ENCODE measurements around the gene SNAP91. TPM values are rescaled to one million over a fixed set of nuclear protein-coding genes. Genes with fewer than 3 reads are reported as not detected.
"Not testable (repeated sequence)": the region's sequence is repeated elsewhere in the genome, so short reads cannot be mapped to it uniquely, and the experiment has no call there.

Gene SNAP91
- total and polyA plus RNA-seq, 2 donors from 2014 or later, result 0.82 TPM; not detected in 1

- FAIRE-seq, result no peak
- Histone ChIP-seq H3K9ac (ENCODE audit: low read length in 3 of 3) (no peak overlapping the region), H3K9me3 (ENCODE audit: control insufficient read depth in 2 of 3, insufficient read depth in 1 of 3, low read length in 3 of 3) (no peaks in the 10 kb centered on the region), H3K4me3 (ENCODE audit: low read length in 3 of 3) (no peak overlapping the region), H3K36me3 (ENCODE audit: control insufficient read depth in 2 of 3, insufficient read depth in 3 of 3, low read length in 3 of 3) (no peaks in the 10 kb centered on the region), H3K27me3 (ENCODE audit: control insufficient read depth, insufficient read depth, low read length) (no peaks in the 10 kb centered on the region), H3K27ac (ENCODE audit: low read depth in 2 of 2, low read length in 2 of 2) (no peak overlapping the region), H3K4me1 (ENCODE audit: control insufficient read depth in 2 of 3, insufficient read depth in 2 of 3, low read depth in 1 of 3, low read length in 3 of 3) (no peaks in the 10 kb centered on the region)
- no peak for DNase-seq
- intact Hi-C loops (cut with DNase I), result no loop called here
- no peak for TF ChIP-seq CTCF (IDR thresholded peaks at IDR 0.05; ENCODE audit: borderline replicate concordance, extremely low read depth, insufficient read depth)
Observed at GRCh38 chr6:83633149-83633548, 75.8 kb downstream of the SNAP91 start.

GRCh38 chr6:83629908-83630307 lies 79.0 kb downstream of the SNAP91 start:
- FAIRE-seq; intact Hi-C loops (cut with DNase I); H3K27me3 ChIP-seq (ENCODE audit: control insufficient read depth, insufficient read depth, low read length); H3K4me1 ChIP-seq (ENCODE audit: control insufficient read depth in 2 of 3, insufficient read depth in 2 of 3, low read depth in 1 of 3, low read length in 3 of 3); DNase-seq; H3K27ac ChIP-seq (ENCODE audit: low read depth in 2 of 2, low read length in 2 of 2); H3K9ac ChIP-seq (ENCODE audit: low read length in 3 of 3); H3K9me3 ChIP-seq (ENCODE audit: control insufficient read depth in 2 of 3, insufficient read depth in 1 of 3, low read length in 3 of 3); H3K36me3 ChIP-seq (ENCODE audit: control insufficient read depth in 2 of 3, insufficient read depth in 3 of 3, low read length in 3 of 3); H3K4me3 ChIP-seq (ENCODE audit: low read length in 3 of 3): not testable (repeated sequence)

GRCh38 chr6:83615025-83615999 lies 93.6 kb downstream of the SNAP91 start:
- Histone ChIP-seq H3K27me3 (ENCODE audit: control insufficient read depth, insufficient read depth, low read length) (no peaks in the 10 kb centered on the region), H3K4me1 (ENCODE audit: control insufficient read depth in 2 of 3, insufficient read depth in 2 of 3, low read depth in 1 of 3, low read length in 3 of 3) (no peaks in the 10 kb centered on the region), H3K9ac (ENCODE audit: low read length in 3 of 3) (no peak overlapping the region), H3K27ac (ENCODE audit: low read depth in 2 of 2, low read length in 2 of 2) (no peak overlapping the region), H3K9me3 (ENCODE audit: control insufficient read depth in 2 of 3, insufficient read depth in 1 of 3, low read length in 3 of 3) (no peaks in the 10 kb centered on the region), H3K4me3 (ENCODE audit: low read length in 3 of 3) (no peak overlapping the region), H3K36me3 (ENCODE audit: control insufficient read depth in 2 of 3, insufficient read depth in 3 of 3, low read length in 3 of 3) (no peaks in the 10 kb centered on the region)
- peak; percentile 37 for TF ChIP-seq CTCF (IDR thresholded peaks at IDR 0.05; ENCODE audit: borderline replicate concordance, extremely low read depth, insufficient read depth)
- FAIRE-seq (peak; percentile 74), DNase-seq (peak in 3 of 5 donors; percentile 14 to 36 (median 21))
- intact Hi-C loops (cut with DNase I), result loop anchor here (10.0 kb wide), 1 partner anchor 609 kb away; the partner anchor contains the start of gene CEP162

GRCh38 chr6:83613378-83613777 lies 95.5 kb downstream of the SNAP91 start:
- H3K9me3 ChIP-seq (ENCODE audit: control insufficient read depth in 2 of 3, insufficient read depth in 1 of 3, low read length in 3 of 3), result no peaks in the 10 kb centered on the region
- H3K27ac ChIP-seq (ENCODE audit: low read depth in 2 of 2, low read length in 2 of 2), result no peak overlapping the region
- no peak for TF ChIP-seq CTCF (IDR thresholded peaks at IDR 0.05; ENCODE audit: borderline replicate concordance, extremely low read depth, insufficient read depth)
- intact Hi-C loops (cut with DNase I), result loop anchor here (10.0 kb wide), 1 partner anchor 611 kb away; the partner anchor contains the start of gene CEP162
- FAIRE-seq (no peak), DNase-seq (peak in 1 of 5 donors; percentile 3)
- H3K27me3 ChIP-seq (ENCODE audit: control insufficient read depth, insufficient read depth, low read length), result no peaks in the 10 kb centered on the region
- no peaks in the 10 kb centered on the region for H3K36me3 ChIP-seq (ENCODE audit: control insufficient read depth in 2 of 3, insufficient read depth in 3 of 3, low read length in 3 of 3)
- H3K9ac ChIP-seq (ENCODE audit: low read length in 3 of 3), result no peak overlapping the region
- H3K4me3 ChIP-seq (ENCODE audit: low read length in 3 of 3), result no peak overlapping the region
- H3K4me1 ChIP-seq (ENCODE audit: control insufficient read depth in 2 of 3, insufficient read depth in 2 of 3, low read depth in 1 of 3, low read length in 3 of 3), result no peaks in the 10 kb centered on the region

All from kidney (tissue), 14 donors.